Measurements from ENCODE around the gene SRBD1.
"Not testable (repeated sequence)": the region's sequence is repeated elsewhere in the genome, so short reads cannot be mapped to it uniquely, and the experiment has no call there.

Gene SRBD1

GRCh38 chr2:45460825-45461224 is 150.2 kb downstream of the SRBD1 start:
- DNase-seq: no peak

GRCh38 chr2:45459860-45460259 is 151.2 kb downstream of the SRBD1 start:
- DNase-seq: no peak

DNA sequence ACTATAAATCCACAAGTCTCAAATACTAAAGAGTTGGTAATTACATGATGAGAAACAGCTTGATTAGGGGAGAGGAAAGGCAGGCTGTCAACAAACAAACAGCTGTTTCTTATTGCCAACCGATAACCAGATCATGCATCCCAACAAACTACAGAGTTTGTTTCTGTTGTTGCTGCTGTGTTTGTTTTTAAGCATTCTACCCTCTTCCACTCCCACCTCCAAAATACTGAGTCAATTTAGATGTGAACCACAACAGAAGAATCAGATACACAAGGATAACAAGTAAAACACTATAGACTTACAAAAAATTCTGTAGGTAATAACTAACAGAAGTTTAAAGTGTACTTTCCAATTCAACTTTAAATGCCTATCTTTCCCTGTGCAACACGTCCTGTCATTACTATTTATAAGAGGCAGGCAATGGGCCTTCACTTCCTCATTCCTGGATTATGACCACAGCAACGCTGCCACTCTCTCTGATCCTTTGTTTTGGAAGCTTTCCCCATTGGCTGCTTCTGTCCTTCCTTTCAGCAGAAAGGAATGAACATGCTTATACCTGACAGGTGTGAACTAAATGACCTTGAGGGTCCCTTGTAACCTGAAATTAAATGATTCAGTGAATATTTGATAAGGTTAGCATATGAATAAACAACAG is 152.0 kb downstream of the SRBD1 start:
- no peak for DNase-seq

DNA sequence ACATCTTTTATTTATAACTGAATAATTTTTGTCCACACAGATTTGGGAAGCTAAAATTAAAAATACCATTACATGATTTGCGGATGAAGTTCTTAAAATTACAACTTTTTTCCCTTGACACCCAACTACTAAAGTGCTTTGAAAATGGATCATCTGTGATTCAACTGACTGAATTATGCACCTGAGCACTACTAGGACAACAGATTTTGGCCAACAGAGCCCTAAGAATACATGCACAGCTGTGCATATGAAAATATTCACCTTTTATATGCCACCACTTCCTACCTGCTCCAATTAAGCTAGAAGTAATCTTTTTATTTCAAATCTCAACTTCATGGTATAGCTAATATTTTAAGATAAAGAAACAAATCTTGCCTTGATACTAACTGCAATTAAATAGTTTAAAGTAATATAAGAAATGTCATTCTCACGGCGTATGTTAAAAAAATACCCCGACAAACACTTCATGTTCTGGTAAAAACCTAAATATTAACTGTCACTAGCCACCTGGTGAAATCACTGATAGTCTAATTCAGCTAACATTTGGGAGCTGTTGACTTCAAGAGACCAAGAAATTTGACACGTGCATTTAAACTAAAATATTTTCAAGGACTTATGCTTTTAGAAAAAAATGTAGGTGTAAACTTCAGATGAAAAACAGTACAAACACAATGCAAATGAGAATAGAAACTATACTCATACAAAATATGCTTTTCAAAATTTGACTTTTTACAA is 153.7 kb downstream of the SRBD1 start:
- DNase-seq: no peak

- DNase-seq: no peak
Observed at GRCh38 chr2:45452866-45453265, 158.2 kb downstream of the SRBD1 start.

DNA sequence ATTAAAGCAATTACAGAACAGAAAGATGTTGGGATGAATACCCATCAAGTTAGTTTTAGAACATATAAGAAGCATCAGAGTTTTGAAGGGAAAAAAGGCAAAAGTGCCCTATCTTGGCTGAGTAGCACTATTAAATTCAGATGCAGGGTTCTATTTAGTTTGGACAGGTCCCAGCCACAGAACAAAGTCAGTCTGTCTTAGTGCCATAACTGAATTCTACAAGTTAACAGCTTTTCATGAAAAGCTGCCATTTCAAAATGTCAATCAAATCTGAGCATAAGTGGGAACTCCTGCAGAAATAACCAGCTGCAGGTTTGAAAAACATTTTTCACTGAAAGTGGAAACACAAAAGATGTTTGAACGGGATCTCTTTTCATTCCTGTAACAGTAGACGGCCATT is 160.4 kb downstream of the SRBD1 start:
- DNase-seq: no peak

DNA sequence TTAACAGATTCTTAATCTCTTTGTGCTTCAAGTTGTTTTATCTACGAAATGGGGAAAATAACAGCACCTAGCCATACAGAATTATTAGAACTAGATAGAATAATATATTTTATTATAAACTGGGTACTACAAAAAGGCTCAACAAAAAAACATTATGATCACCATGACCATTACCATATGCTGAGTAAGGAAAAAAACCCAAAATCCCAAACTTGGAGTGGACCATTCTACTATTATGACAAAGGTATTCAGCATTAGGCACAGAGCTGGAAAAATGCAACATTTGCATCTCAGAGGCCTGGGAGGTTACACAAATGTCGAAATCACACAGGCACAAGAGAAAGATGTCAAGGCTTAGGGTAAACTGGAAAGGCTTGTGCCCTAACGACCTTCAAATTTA is 162.8 kb downstream of the SRBD1 start:
- DNase-seq: no peak

GRCh38 chr2:45446016-45446415 is 165.1 kb downstream of the SRBD1 start:
- no peak for DNase-seq

GRCh38 chr2:45445037-45445436 is 166.0 kb downstream of the SRBD1 start:
- no peak for DNase-seq

DNA sequence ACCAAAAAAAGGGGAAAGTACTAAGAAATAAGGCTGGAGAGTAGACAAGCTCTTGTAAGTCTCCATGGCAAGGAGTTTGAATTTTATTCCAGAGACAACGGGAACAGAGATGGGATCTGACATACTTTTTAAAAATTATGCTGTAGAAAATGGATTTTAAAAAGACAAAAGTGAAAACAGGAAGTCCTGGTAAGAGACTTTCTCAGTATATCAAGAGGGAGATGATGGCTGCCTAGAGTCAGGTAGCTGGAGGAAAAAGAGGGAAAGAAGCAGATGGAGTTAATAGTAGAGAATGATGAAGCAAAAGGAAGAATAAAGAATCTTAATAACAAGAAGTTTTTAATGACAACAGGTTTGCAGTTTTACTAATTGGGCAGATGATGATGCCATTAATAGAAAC is 168.1 kb downstream of the SRBD1 start:
- DNase-seq: no peak

GRCh38 chr2:45442026-45442425 is 169.0 kb downstream of the SRBD1 start:
- DNase-seq: no peak

- DNase-seq: no peak
Observed at GRCh38 chr2:45441571-45441970, 169.5 kb downstream of the SRBD1 start.

- DNase-seq: no peak
Observed at GRCh38 chr2:45439788-45440773, 171.0 kb downstream of the SRBD1 start.

GRCh38 chr2:45438872-45439665 is 172.0 kb downstream of the SRBD1 start:
- DNase-seq: no peak

GRCh38 chr2:45436456-45436855 is 174.6 kb downstream of the SRBD1 start:
- no peak for DNase-seq

GRCh38 chr2:45435316-45435715 is 175.8 kb downstream of the SRBD1 start:
- no peak for DNase-seq

GRCh38 chr2:45433363-45433762 is 177.7 kb downstream of the SRBD1 start:
- no peak for DNase-seq

DNA sequence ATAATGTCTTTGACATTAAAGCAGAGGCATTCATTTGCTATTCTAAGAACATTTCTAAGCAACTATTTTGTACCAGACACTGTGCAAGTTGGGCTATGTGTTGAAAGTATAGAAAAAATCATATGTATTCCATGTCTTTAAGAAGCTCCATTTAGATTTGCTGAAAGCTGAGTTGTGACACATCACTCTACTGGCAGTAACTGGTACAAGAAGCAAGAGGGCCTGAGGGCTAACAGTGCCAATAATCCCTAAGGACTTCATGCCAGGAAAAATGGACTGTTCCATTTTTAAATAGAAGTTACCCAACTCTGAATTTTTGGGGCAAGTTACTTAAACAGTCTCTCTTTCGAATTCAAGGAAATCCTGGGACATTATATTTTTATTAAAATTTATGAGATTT is 178.7 kb downstream of the SRBD1 start:
- DNase-seq: no peak

DNA sequence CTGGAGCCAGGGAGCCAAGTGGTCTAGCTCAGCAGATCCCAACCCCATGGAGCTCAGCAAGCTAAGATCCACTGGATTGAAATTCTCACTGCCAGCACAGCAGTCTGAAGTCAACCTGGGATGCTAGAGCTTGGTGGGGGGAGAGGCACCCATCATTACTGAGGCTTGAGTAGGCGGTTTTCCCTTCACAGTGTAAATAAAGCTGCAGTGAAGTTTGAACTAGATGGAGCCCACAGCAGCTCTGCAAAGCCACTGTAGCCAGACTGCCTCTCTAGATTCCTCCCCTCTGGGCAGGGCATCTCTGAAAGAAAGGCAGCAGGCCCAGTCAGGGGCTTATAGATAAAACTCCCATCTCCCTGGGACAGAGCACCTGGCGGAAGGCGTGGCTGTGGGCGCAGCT is 185.0 kb downstream of the SRBD1 start:
- DNase-seq: not testable (repeated sequence)

- DNase-seq: no peak
Observed at GRCh38 chr2:45422921-45423320, 188.1 kb downstream of the SRBD1 start.

GRCh38 chr2:45418532-45418931 is 192.5 kb downstream of the SRBD1 start:
- no peak for DNase-seq

DNA sequence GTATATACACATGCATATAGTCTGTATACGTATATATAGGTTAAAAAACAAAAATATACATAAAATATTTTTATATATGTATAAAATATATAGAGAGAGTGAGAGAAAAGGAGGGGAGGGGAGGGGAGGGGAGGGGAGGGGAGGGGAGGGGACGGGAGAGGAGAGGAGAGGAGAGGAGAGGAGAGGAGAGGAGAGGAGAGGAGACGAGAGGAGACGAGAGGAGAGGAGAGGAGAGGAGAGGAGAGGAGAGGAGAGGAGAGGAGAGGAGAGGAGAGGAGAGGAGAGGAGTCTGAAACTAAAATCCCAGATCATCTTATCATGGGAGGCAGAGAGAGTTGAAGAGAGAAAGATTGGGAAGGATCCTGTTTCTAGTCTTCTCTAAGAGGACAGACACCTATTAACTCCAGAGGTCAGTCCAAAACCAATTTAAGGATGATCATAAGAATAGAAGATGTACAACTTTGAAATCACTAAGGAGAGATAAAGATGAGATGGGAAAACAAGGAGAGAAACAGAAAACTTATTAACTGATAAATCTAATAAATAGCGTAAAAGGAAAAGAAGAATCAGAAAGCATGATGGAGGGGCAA is 195.4 kb downstream of the SRBD1 start:
- DNase-seq: no peak

Data from hippocampal formation (tissue), 2 donors.